AG04450 (cell line): ENCODE results near the gene RPP40. TPM values are rescaled to one million over a fixed set of nuclear protein-coding genes. Genes with fewer than 3 reads are reported as not detected.
"Not testable (repeated sequence)": the region's sequence is repeated elsewhere in the genome, so short reads cannot be mapped to it uniquely, and the experiment has no call there.

Experiments used
- CTCF ChIA-PET: fragments of 300-600, 350-600 bp; formaldehyde crosslinking; extraction: SDS; loops from one replicate; lab custom pipeline; 2022; ENCODE audit warnings: antibody characterized with exemption, inconsistent platforms; lab: Charles Lee
- POLR2A ChIA-PET: fragments of 350-600 bp; formaldehyde crosslinking; extraction: SDS; loops from one replicate; lab custom pipeline; 2021; ENCODE audit warnings: antibody characterized with exemption, inconsistent platforms; lab: Yijun Ruan, JAX
- DNase-seq: peaks from one replicate; pipeline ENCODE4 v3.0.0-alpha.2; 2011; ENCODE audit warnings: low read depth, low spot score
- H3K27ac ChIP-seq: one replicate; pipeline ENCODE4 v1.5.1; 2012; ENCODE audit warnings: low read depth, low read length, control low read depth
- H3K27me3 ChIP-seq: one replicate; pipeline ENCODE4 v1.6.0; 2012; ENCODE audit warnings: low read length; ENCODE audit not compliant: control insufficient read depth, insufficient read depth
- H3K4me3 ChIP-seq: 2 replicates; pipeline ENCODE4 v1.5.1; 2011; ENCODE audit warnings: mild to moderate bottlenecking, low read depth, low read length, control low read depth
- H3K9me3 ChIP-seq: 2 replicates; pipeline ENCODE4 v1.5.1; 2012; ENCODE audit warnings: low read length; ENCODE audit not compliant: control insufficient read depth, insufficient read depth
- polyA plus RNA-seq: library from polyadenylated mRNA; depleted of rRNA; stranded (reverse); fragments of >200 nt; gene quantifications from 2 replicates; pipeline ENCODE4 v1.2.3, GENCODE V29; 2011
- TF ChIP-seq, protein P1 (sequence below): IDR thresholded peaks from 2 replicates; pipeline ENCODE4 v1.5.1; 2011; ENCODE audit warnings: low read depth, low read length, control low read depth, inconsistent platforms

The RPP40 gene
- polyA plus RNA-seq, 1 experiment = 8.2 TPM

DNA sequence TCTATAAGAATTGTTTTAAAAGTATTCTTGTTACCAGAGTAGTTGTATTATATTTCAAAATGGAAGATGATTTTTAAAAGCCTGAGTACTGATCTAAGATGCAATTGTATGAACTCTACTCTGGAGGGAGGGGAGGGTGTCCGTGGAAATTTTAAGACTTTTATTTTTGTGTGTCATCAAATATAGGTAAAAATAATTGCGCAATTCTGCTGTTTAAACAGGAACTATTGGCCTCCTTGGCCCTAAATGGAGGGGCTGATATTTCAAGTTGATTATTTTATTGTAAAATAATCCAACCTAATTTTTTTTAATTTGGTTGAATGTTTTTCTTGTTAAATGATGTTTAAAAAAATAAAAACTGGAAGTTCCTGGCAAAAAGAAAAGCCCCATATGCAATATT, 38.1 kb upstream of the RPP40 start:
- POLR2A ChIA-PET = no interaction called here
- H3K4me3 ChIP-seq = no peak overlapping the region
- H3K27me3 ChIP-seq = no peaks in the 10 kb centered on the region
- TF ChIP-seq, protein P1, sequence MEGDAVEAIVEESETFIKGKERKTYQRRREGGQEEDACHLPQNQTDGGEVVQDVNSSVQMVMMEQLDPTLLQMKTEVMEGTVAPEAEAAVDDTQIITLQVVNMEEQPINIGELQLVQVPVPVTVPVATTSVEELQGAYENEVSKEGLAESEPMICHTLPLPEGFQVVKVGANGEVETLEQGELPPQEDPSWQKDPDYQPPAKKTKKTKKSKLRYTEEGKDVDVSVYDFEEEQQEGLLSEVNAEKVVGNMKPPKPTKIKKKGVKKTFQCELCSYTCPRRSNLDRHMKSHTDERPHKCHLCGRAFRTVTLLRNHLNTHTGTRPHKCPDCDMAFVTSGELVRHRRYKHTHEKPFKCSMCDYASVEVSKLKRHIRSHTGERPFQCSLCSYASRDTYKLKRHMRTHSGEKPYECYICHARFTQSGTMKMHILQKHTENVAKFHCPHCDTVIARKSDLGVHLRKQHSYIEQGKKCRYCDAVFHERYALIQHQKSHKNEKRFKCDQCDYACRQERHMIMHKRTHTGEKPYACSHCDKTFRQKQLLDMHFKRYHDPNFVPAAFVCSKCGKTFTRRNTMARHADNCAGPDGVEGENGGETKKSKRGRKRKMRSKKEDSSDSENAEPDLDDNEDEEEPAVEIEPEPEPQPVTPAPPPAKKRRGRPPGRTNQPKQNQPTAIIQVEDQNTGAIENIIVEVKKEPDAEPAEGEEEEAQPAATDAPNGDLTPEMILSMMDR = no peak
- CTCF ChIA-PET = no interaction called here
- no peaks in the 10 kb centered on the region; the same call in 1 of the 2 replicates for H3K9me3 ChIP-seq
- H3K27ac ChIP-seq = no peak overlapping the region
- no peak for DNase-seq

DNA sequence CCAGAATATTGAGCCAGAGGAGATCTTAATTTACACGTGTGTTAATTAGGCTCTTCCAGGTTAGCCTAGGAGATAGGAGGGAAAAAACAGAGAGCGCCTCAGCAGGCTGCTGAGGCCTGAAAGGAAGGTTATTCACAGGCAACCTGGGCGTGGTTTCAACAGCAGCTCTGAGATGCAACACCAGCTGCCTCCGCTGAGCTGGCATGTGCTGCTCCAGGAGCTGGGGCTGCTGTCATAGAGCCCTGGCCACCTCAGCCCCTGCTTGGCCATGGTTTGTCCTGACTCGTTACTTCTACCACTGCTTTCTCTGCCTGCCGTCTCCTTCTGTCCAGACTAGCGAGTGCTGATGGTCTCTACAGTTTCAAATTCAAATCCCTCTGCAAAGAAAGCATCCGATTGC, 32.4 kb upstream of the RPP40 start:
- Histone ChIP-seq H3K27me3 (no peaks in the 10 kb centered on the region), H3K9me3 (no peaks in the 10 kb centered on the region; the same call in 1 of the 2 replicates), H3K4me3 (no peak overlapping the region), H3K27ac (no peak overlapping the region)
- DNase-seq = no peak
- ChIA-PET CTCF (interaction anchor here (0.6 to 1.1 kb wide), 2 partner anchors 21 to 98 kb away, joined by 3 to 5 read pairs; no protein-coding TSS in a partner anchor), POLR2A (interaction anchor here (0.5 kb wide), 1 partner anchor 92 kb away, joined by 3 read pairs; no protein-coding TSS in a partner anchor)
- TF ChIP-seq, protein P1 = no peak

DNA sequence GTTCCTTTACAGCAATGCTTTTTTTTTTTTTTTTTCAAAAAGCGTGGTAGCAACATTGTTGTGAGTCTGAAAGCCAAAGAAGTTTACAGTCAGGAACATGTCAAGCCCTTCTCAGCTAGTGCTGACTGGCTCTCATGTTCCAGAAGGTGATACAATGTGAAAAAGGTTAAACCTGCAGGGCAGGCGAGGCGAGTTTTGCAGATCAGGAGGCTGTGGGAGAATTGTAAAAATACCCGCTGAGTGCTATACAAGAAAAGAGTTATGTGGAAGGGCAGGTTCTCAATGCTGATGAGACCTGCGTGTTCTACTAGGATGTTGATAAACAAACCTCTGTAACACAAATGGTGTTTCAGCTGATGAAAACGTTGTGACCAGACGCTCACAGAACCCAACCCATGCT, 30.9 kb upstream of the RPP40 start:
- POLR2A ChIA-PET = no interaction called here
- H3K9me3 ChIP-seq = no peaks in the 10 kb centered on the region; the same call in 1 of the 2 replicates
- CTCF ChIA-PET = no interaction called here
- H3K4me3 ChIP-seq = no peak overlapping the region
- TF ChIP-seq, protein P1 = no peak
- DNase-seq = no peak
- no peak overlapping the region for H3K27ac ChIP-seq
- H3K27me3 ChIP-seq = no peaks in the 10 kb centered on the region

DNA sequence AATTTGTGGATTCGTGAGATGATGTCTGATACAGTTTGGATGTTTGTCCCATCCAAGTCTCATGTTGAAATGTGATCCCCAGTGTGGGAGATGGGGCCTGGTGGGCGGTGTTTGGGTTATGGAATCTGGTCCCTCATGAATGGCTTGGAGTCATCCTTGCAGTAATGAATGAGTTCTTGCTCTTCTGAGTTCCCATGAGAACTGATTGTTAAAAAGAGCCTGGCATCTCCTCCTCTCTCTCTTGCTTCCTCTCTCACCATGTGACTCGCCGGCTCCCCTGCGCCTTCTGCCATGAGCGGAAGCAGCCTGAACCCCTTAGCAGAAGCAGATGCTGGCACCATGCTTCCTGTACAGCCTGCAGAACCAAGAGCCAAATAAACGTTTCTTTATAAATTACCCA, 30.5 kb upstream of the RPP40 start:
- CTCF ChIA-PET = no interaction called here
- POLR2A ChIA-PET = no interaction called here
- Histone ChIP-seq H3K27me3 (no peaks in the 10 kb centered on the region), H3K9me3 (no peaks in the 10 kb centered on the region; the same call in 1 of the 2 replicates), H3K27ac (no peak overlapping the region), H3K4me3 (no peak overlapping the region)
- TF ChIP-seq, protein P1 = no peak
- no peak for DNase-seq

DNA sequence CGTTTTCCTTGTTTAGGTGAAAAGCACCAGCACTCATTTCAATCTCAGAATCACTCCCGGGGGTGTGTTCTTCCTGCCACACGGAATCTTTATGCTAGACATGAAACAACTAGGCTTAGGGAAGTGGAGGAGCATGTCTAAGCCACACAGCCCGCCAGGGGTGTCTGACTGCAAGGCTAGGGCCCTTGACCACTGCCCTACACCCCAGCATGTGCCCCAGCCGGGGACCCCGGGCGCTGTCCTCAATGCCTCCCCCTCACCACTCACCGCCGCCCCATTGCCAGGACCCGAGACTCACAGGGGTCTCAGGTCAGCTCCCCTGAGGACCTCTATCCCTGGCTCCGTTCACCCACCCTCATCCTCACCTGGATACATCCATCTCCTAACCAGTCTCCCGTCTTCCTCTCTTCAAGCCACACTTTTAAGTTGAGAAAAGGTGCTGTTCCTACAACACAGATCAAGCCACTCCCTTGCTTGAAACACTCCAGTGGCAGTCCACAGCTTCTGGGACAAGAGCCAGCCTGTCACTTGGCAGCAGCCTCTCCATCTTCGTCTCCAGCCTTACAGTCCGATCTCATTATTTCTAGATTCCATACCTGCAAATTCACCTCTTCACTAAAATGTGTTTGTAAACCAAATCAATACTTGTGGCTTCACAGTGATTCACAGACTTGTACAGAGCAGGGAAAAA, 29.5 kb upstream of the RPP40 start:
- DNase-seq, CTCF ChIA-PET, H3K4me3 ChIP-seq, H3K27ac ChIP-seq, POLR2A ChIA-PET, H3K27me3 ChIP-seq, H3K9me3 ChIP-seq: not testable (repeated sequence)

DNA sequence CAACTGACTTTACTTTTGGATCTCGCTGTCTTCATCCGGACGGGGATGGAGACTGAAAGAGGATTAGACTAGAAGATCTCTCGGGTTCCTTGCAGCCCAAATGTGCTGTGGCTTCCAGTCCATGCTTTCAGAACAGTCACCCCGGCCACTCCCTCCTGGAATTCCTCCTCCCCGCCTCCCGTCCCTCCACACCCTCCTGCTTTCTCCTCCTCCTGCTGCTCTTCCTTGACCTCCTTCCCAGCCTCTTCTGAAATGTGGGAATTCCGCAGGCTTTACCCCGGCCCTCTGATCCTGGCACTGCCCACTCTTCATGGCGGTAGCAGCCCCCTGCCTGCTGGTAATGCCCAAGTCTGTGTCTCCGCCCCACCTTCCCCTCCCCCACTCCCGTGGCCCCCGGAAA, 28.9 kb upstream of the RPP40 start:
- H3K9me3 ChIP-seq, H3K27me3 ChIP-seq, DNase-seq, POLR2A ChIA-PET, H3K27ac ChIP-seq: not testable (repeated sequence)
- peak overlapping the region; percentile 10; the same call in 1 of the 2 replicates for H3K4me3 ChIP-seq
- CTCF ChIA-PET = interaction anchor here (3.5 kb wide), 1 partner anchor 13 kb away, joined by 14 read pairs; no protein-coding TSS in a partner anchor
